Cardiac septum (tissue), 1 donor: ENCODE data around the gene SLC35F6. TPM values are rescaled to one million over a fixed set of nuclear protein-coding genes. Genes with fewer than 3 reads are reported as not detected.

Source experiments
- DNase-seq: peaks from one replicate; pipeline ENCODE4 v3.0.0-alpha.2; 2020; ENCODE audit warnings: low spot score
- intact Hi-C: fragments of 100-400 bp; cut with DNase I; formaldehyde crosslinking; loops from one replicate; pipeline ENCODE4 v1.14.0; 2022
- total RNA-seq: library from RNA; stranded (reverse); fragmentation: NEBNext Ultra II Directional; extraction: Animal tissue kit (Norgen Biotek cat#: 25700); gene quantifications from one replicate; pipeline ENCODE4 v1.2.1, GENCODE V29; 2021
- donor health status: DM: no; HTN: no; CAD: no.

The SLC35F6 gene
- total RNA-seq, 1 donor from 2014 or later: 18.6 TPM

- DNase-seq: no peak
- intact Hi-C loops: loop anchor here (5.0 kb wide), 1 partner anchor 36 kb away; the partner anchor contains the start of gene KCNK3
Measured at GRCh38 chr2:26727641-26728561, 36.2 kb upstream of the SLC35F6 start.

- intact Hi-C loops: loop anchor here (5.0 kb wide), 1 partner anchor 37 kb away; the partner anchor contains the start of gene KCNK3
- DNase-seq: no peak
Measured at GRCh38 chr2:26729311-26729710, 34.8 kb upstream of the SLC35F6 start.

- no peak for DNase-seq
- intact Hi-C loops: no loop called here
Measured at GRCh38 chr2:26730549-26731344, 33.3 kb upstream of the SLC35F6 start.

GRCh38 chr2:26731714-26732113 is 32.4 kb upstream of the SLC35F6 start:
- intact Hi-C loops: no loop called here
- DNase-seq: no peak

GRCh38 chr2:26732446-26732845 is 31.6 kb upstream of the SLC35F6 start:
- no peak for DNase-seq
- intact Hi-C loops: no loop called here

GRCh38 chr2:26733413-26733812 is 30.7 kb upstream of the SLC35F6 start:
- intact Hi-C loops: no loop called here

GRCh38 chr2:26735097-26735496 is 29.0 kb upstream of the SLC35F6 start:
- intact Hi-C loops: no loop called here
- no peak for DNase-seq

More at GRCh38 chr2:26733413-26733812, 30.7 kb upstream of the SLC35F6 start:
- DNase-seq: no peak

GRCh38 chr2:26735883-26736588 is 28.0 kb upstream of the SLC35F6 start:
- no peak for DNase-seq
- intact Hi-C loops: no loop called here

- DNase-seq: no peak
- intact Hi-C loops: no loop called here
Measured at GRCh38 chr2:26737221-26737620, 26.9 kb upstream of the SLC35F6 start.

GRCh38 chr2:26738481-26738880 is 25.6 kb upstream of the SLC35F6 start:
- no peak for DNase-seq
- intact Hi-C loops: no loop called here

GRCh38 chr2:26739514-26739913 is 24.6 kb upstream of the SLC35F6 start:
- DNase-seq: no peak
- intact Hi-C loops: no loop called here

GRCh38 chr2:26740346-26740745 is 23.7 kb upstream of the SLC35F6 start:
- DNase-seq: no peak
- intact Hi-C loops: no loop called here

- intact Hi-C loops: no loop called here
- no peak for DNase-seq
Measured at GRCh38 chr2:26740890-26741302, 23.2 kb upstream of the SLC35F6 start.

GRCh38 chr2:26742048-26742770 is 21.9 kb upstream of the SLC35F6 start:
- no peak for DNase-seq
- intact Hi-C loops: no loop called here

GRCh38 chr2:26743852-26744251 is 20.2 kb upstream of the SLC35F6 start:
- intact Hi-C loops: no loop called here

GRCh38 chr2:26744953-26745352 is 19.1 kb upstream of the SLC35F6 start:
- no peak for DNase-seq
- intact Hi-C loops: loop anchor here (1.0 kb wide), 1 partner anchor 140 kb away; no protein-coding TSS in a partner anchor

More at GRCh38 chr2:26743852-26744251, 20.2 kb upstream of the SLC35F6 start:
- no peak for DNase-seq

- intact Hi-C loops: loop anchor here (1.0 kb wide), 1 partner anchor 140 kb away; no protein-coding TSS in a partner anchor
- peak; percentile 87 for DNase-seq
Measured at GRCh38 chr2:26745609-26746327, 18.3 kb upstream of the SLC35F6 start.

GRCh38 chr2:26746934-26747333 is 17.1 kb upstream of the SLC35F6 start:
- DNase-seq: no peak
- intact Hi-C loops: no loop called here
